Fibroblast of the conjunctiva (primary cell): ENCODE results near the gene GIMAP2.
"Not testable (repeated sequence)": the region's sequence is repeated elsewhere in the genome, so short reads cannot be mapped to it uniquely, and the experiment has no call there.

Experiments used
- DNase-seq: peaks from one replicate; pipeline ENCODE4 v3.0.0-alpha.2; 2010; ENCODE audit warnings: low read depth

The GIMAP2 gene

GRCh38 chr7:150685219-150686029 lies at the start of gene GIMAP2:
GIMAP2 (plus strand) TSS chr7:150685706; CDS start chr7:150687060, 1,354 bp downstream.
- DNase-seq, result peak; percentile 5

GRCh38 chr7:150641854-150642253 lies 43.7 kb upstream of the GIMAP2 start:
- no peak for DNase-seq

- DNase-seq, result no peak
Observed at GRCh38 chr7:150642926-150643325, 42.6 kb upstream of the GIMAP2 start.

GRCh38 chr7:150645259-150646020 lies 40.1 kb upstream of the GIMAP2 start:
- no peak for DNase-seq

- no peak for DNase-seq
Observed at GRCh38 chr7:150648353-150649079, 37.0 kb upstream of the GIMAP2 start.

- no peak for DNase-seq
Observed at GRCh38 chr7:150649080-150649385, 36.5 kb upstream of the GIMAP2 start.

GRCh38 chr7:150654692-150655091 lies 30.8 kb upstream of the GIMAP2 start:
- no peak for DNase-seq

- DNase-seq, result no peak
Observed at GRCh38 chr7:150656047-150656446, 29.5 kb upstream of the GIMAP2 start.

GRCh38 chr7:150657526-150657925 lies 28.0 kb upstream of the GIMAP2 start:
- no peak for DNase-seq

GRCh38 chr7:150660939-150661613 lies 24.4 kb upstream of the GIMAP2 start:
- no peak for DNase-seq

- DNase-seq, result not testable (repeated sequence)
Observed at GRCh38 chr7:150662821-150663220, 22.7 kb upstream of the GIMAP2 start.

GRCh38 chr7:150663802-150664494 lies 21.6 kb upstream of the GIMAP2 start:
- DNase-seq, result no peak

GRCh38 chr7:150665089-150665748 lies 20.3 kb upstream of the GIMAP2 start:
- no peak for DNase-seq

- no peak for DNase-seq
Observed at GRCh38 chr7:150665896-150666295, 19.6 kb upstream of the GIMAP2 start.

- no peak for DNase-seq
Observed at GRCh38 chr7:150666412-150666811, 19.1 kb upstream of the GIMAP2 start.

GRCh38 chr7:150668472-150668911 lies 17.0 kb upstream of the GIMAP2 start:
- no peak for DNase-seq

- DNase-seq, result no peak
Observed at GRCh38 chr7:150668977-150669376, 16.5 kb upstream of the GIMAP2 start.

GRCh38 chr7:150671798-150672585 lies 13.5 kb upstream of the GIMAP2 start:
- DNase-seq, result not testable (repeated sequence)

- no peak for DNase-seq
Observed at GRCh38 chr7:150675714-150676113, 9.8 kb upstream of the GIMAP2 start.

- DNase-seq, result not testable (repeated sequence)
Observed at GRCh38 chr7:150676276-150676675, 9.2 kb upstream of the GIMAP2 start.
